HepG2 (cell line): ENCODE data around the gene TRABD. TPM values are rescaled to one million over a fixed set of nuclear protein-coding genes. Genes with fewer than 3 reads are reported as not detected.

Source experiments
- ATAC-seq: fragments of 200-7000 bp; cut with Tn5 transposase; 3 replicates; pipeline ENCODE4 v1.9.1; 2020; ENCODE audit warnings: mild to moderate bottlenecking, moderate library complexity
- BruUV-seq: library from RNA; stranded (reverse); fragments of 400-500 nt; replicated peaks from 2 replicates; lab custom pipeline; 2021; lab: Mats Ljungman, UMichigan
- CTCF ChIA-PET: fragments of 300-600 bp; formaldehyde crosslinking; extraction: SDS; loops from one replicate; lab custom pipeline; 2021; ENCODE audit warnings: low total read pairs, inconsistent platforms, low intra/inter-chr PET ratio; lab: Yijun Ruan, JAX
- POLR2A ChIA-PET: fragments of 350-600 bp; sonication (Branson Sonifier 250); formaldehyde crosslinking; loops from one replicate; lab custom pipeline; 2020; ENCODE audit warnings: antibody characterized with exemption, inconsistent platforms; lab: Yijun Ruan, JAX
- DNase-seq: peaks from one replicate; pipeline ENCODE4 v3.0.0-alpha.2; 2015; ENCODE audit warnings: low spot score
- FAIRE-seq: peaks from 3 replicates; lab custom pipeline; 2011; peaks lifted over from hg19 to GRCh38; lab: Jason Lieb, UNC
- H2AFZ ChIP-seq: one replicate; pipeline ENCODE4 v1.6.1; 2011; ENCODE audit warnings: low read length, inconsistent platforms
- H3K27ac ChIP-seq: fragments of 300-600 bp; 3 replicates; pipeline ENCODE4 v1.8.0; 2011; ENCODE audit warnings: mixed run types, mild to moderate bottlenecking, mixed read lengths, low read length, inconsistent platforms; ENCODE audit not compliant: insufficient read depth; ENCODE audit errors: extremely low read length
- H3K27me3 ChIP-seq, 2 experiments: fragments of 200-600 bp in 1 of 2; 2 replicates in 1 of 2; 3 replicates in 1 of 2; pipeline versions ENCODE4 v1.6.0 to v1.8.0; 2011; ENCODE audit warnings: low read length in 2 of 2, mild to moderate bottlenecking in 2 of 2, moderate library complexity in 2 of 2, inconsistent platforms in 1 of 2; ENCODE audit not compliant: insufficient read depth in 2 of 2, control insufficient read depth in 1 of 2
- H3K36me3 ChIP-seq, 2 experiments: fragments of 200-600 bp in 1 of 2; replicated peaks in 1 of 2; 2 replicates in 1 of 2; 3 replicates in 1 of 2; pipeline versions ENCODE4 v1.5.1 to v1.8.0; 2011; ENCODE audit warnings: low read length in 2 of 2, inconsistent platforms in 1 of 2; ENCODE audit not compliant: insufficient read depth in 2 of 2, control insufficient read depth in 1 of 2
- H3K4me1 ChIP-seq: 2 replicates; pipeline ENCODE4 v1.5.1; 2012; ENCODE audit warnings: low read length, inconsistent platforms; ENCODE audit not compliant: insufficient read depth
- H3K4me2 ChIP-seq: 2 replicates; pipeline ENCODE4 v1.6.0; 2011; ENCODE audit warnings: low read depth, low read length, inconsistent platforms
- H3K4me3 ChIP-seq, 3 experiments: fragments of 200-600 bp in 1 of 3; sonication (generic), shearing (Covaris generic) in 1 of 3; replicated peaks in 1 of 3; 2 replicates each; pipeline ENCODE4 v1.5.1; 2011 to 2016; ENCODE audit warnings: low read length in 3 of 3, inconsistent platforms in 2 of 3, low read depth in 2 of 3, mild to moderate bottlenecking in 2 of 3, control low read depth in 1 of 3, mixed read lengths in 1 of 3; ENCODE audit not compliant: insufficient read depth in 1 of 3
- H3K79me2 ChIP-seq: one replicate; pipeline ENCODE4 v1.6.1; 2011; ENCODE audit warnings: low read length, inconsistent platforms; ENCODE audit not compliant: insufficient read depth
- H3K9ac ChIP-seq: 2 replicates; pipeline ENCODE4 v1.6.0; 2011; ENCODE audit warnings: mild to moderate bottlenecking, low read depth, low read length, inconsistent platforms; ENCODE audit not compliant: insufficient read depth
- H3K9me3 ChIP-seq: 2 replicates; pipeline ENCODE4 v1.5.1; 2012; ENCODE audit warnings: mild to moderate bottlenecking, low read length
- H4K20me1 ChIP-seq: 2 replicates; pipeline ENCODE4 v1.6.0; 2011; ENCODE audit warnings: inconsistent platforms, mild to moderate bottlenecking, low read length, moderate library complexity; ENCODE audit not compliant: insufficient read depth
- AKAP8 ChIP-seq: sonication (generic); formaldehyde crosslinking; IDR thresholded peaks from 2 replicates; pipeline ENCODE4 v1.5.1; 2020; ENCODE audit warnings: mild to moderate bottlenecking, missing genetic modification reagents
- BORCS8-MEF2B ChIP-seq: sonication (generic); formaldehyde crosslinking; IDR thresholded peaks from 2 replicates; pipeline ENCODE4 v1.8.0; 2022; ENCODE audit warnings: mild to moderate bottlenecking, missing genetic modification reagents
- MED1 ChIP-seq: sonication (generic); formaldehyde crosslinking; IDR thresholded peaks from 2 replicates; pipeline ENCODE4 v1.4.0; 2020; ENCODE audit warnings: missing genetic modification reagents
- MXD1 ChIP-seq: sonication (generic); formaldehyde crosslinking; IDR thresholded peaks from 2 replicates; pipeline ENCODE4 v1.4.0; 2020; ENCODE audit warnings: mild to moderate bottlenecking, missing genetic modification reagents
- MXD3 ChIP-seq: IDR thresholded peaks from 2 replicates; pipeline ENCODE4 v1.6.1; 2016; ENCODE audit warnings: mild to moderate bottlenecking, missing biosample characterization, missing genetic modification reagents
- RNF2 ChIP-seq: fragments of 450-650 bp; conservative IDR thresholded peaks from 2 replicates; pipeline ENCODE4 v1.6.1; 2016; ENCODE audit warnings: low read depth
- RXRB ChIP-seq: IDR thresholded peaks from 2 replicates; pipeline ENCODE4 v1.6.1; 2016; ENCODE audit warnings: borderline replicate concordance, missing genetic modification reagents, missing compliant biosample characterization
- ZNF337 ChIP-seq: sonication (generic); formaldehyde crosslinking; IDR thresholded peaks from 2 replicates; pipeline ENCODE4 v1.5.1; 2020; ENCODE audit warnings: missing genetic modification reagents, low read depth, mild to moderate bottlenecking, borderline replicate concordance
- ZNF607 ChIP-seq: sonication (generic); formaldehyde crosslinking; IDR thresholded peaks from 2 replicates; pipeline ENCODE4 v1.5.1; 2020; ENCODE audit warnings: missing genetic modification reagents, mild to moderate bottlenecking, borderline replicate concordance
- WGBS: methylation state at CpG from one replicate; pipeline ENCODE4 v1.1.6; 2017; ENCODE audit warnings: low lambda C conversion rate; 5-methylcytosine and 5-hydroxymethylcytosine counted together
- in situ Hi-C: cut with HindIII; loops from 2 replicates; pipeline ENCODE4 v1.10.0; 2017; ENCODE audit warnings: low pct_unique_long_range_greater_than_20kb; ENCODE audit not compliant: extremely low pct_ligation_motif_present
- intact Hi-C: fragments of 100-400 bp; cut with micrococcal nuclease; formaldehyde crosslinking; loops from one replicate; pipeline ENCODE4 v1.10.0; 2022; ENCODE audit not compliant: unreplicated experiment
- polyA plus RNA-seq, 8 experiments: library from polyadenylated mRNA; depleted of rRNA in 3 of 8; stranded (reverse) in 7 of 8; unstranded in 1 of 8; fragments of >200 nt; fragmentation: Illumina TruSeq in 4 of 8; extraction: Trizol in 4 of 8; gene quantifications; 2 replicates each; pipeline versions ENCODE4 v1.2.1 to v1.2.3, GENCODE V29; 2011 to 2016; ENCODE audit warnings: low read depth in 4 of 8, missing spikeins in 1 of 8, mixed read lengths in 1 of 8; ENCODE audit not compliant: insufficient read depth in 1 of 8
- total RNA-seq, 5 experiments: library from RNA; depleted of rRNA; stranded (reverse); fragments of >200 nt; fragmentation: Illumina TruSeq; extraction: Trizol; gene quantifications; 2 replicates each; pipeline ENCODE4 v1.2.3, GENCODE V29; 2016; ENCODE audit warnings: low read depth in 1 of 5
- TF ChIP-seq, protein P1 (sequence below): IDR thresholded peaks from 2 replicates; pipeline ENCODE4 v1.6.1; 2012; ENCODE audit warnings: inconsistent platforms
- TF ChIP-seq, protein P2 (sequence below): sonication (generic); formaldehyde crosslinking; IDR thresholded peaks from 2 replicates; pipeline ENCODE4 v1.9.0; 2021; ENCODE audit warnings: missing genetic modification reagents, borderline replicate concordance

TRABD gene
- total and polyA plus RNA-seq, 2 of the 13 experiments (the other 11 are each of a cell fraction or from before 2014, with no cell fraction given) = 21.5 to 28.9 TPM

DNA sequence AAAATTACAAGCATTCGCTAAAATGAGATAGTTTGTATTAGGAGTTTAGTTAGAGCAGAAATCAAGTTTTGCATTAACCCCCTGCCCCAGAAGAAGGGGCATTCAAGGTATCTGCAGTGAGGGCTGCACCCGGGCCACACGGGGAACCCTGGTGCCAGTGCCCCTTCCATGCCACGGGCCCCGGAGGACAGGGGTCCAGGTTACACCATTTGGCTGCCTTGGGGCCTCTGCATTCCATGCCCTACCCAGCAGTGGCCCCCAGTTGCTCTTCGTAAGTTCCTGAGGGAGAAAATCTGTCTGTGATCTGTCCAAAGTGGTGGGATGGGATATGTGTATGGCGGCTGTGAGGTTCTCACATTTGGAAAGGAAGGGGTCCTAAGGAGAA lies 32.0 kb upstream of the TRABD start:
- Histone ChIP-seq H3K79me2 (no peaks in the 10 kb centered on the region), H3K9me3 (no peaks in the 10 kb centered on the region), H3K4me1 (peaks cover 28% of the 10 kb centered on the region), H2AFZ (no peak overlapping the region), H3K9ac (no peak overlapping the region), H3K36me3 (no peaks in the 10 kb centered on the region), H3K27ac (no peak overlapping the region), H3K27me3 (peaks cover 1 to 58% of the 10 kb centered on the region in 2 experiments), H3K4me3 (no peak overlapping the region), H4K20me1 (no peaks in the 10 kb centered on the region), H3K4me2 (no peak overlapping the region)
- no TSS peak for BruUV-seq
- in situ Hi-C loops = no loop called here
- FAIRE-seq = no peak
- no peak for ATAC-seq
- intact Hi-C loops = no loop called here
- no peak for DNase-seq
- ChIA-PET POLR2A (no interaction called here), CTCF (no interaction called here)
- WGBS = 61% methylated on average over 3 of the region's 7 CpGs
- no peak for TF ChIP-seq AKAP8 (CRISPR knock-in tag)
- TF ChIP-seq MXD1 (CRISPR knock-in tag) = no peak
- no peak for TF ChIP-seq BORCS8-MEF2B (CRISPR knock-in tag)

GRCh38 chr22:50157709-50158375 lies 27.9 kb upstream of the TRABD start:
- H3K4me1 ChIP-seq = no peaks in the 10 kb centered on the region
- no peaks in the 10 kb centered on the region for H4K20me1 ChIP-seq
- H3K4me3 ChIP-seq = no peak overlapping the region
- DNase-seq (no peak), FAIRE-seq (no peak), ATAC-seq (no peak)
- ChIA-PET CTCF (no interaction called here), POLR2A (no interaction called here)
- BruUV-seq = no TSS peak
- no peaks in the 10 kb centered on the region for H3K36me3 ChIP-seq
- H3K9me3 ChIP-seq = no peaks in the 10 kb centered on the region
- H3K27ac ChIP-seq = no peak overlapping the region
- in situ Hi-C loops (no loop called here), intact Hi-C loops (no loop called here)
- H2AFZ ChIP-seq = no peak overlapping the region
- 43% methylated on average over 16 of the region's 21 CpGs for WGBS
- H3K79me2 ChIP-seq = no peaks in the 10 kb centered on the region
- peaks cover 1 to 45% of the 10 kb centered on the region in 2 experiments; a peak in 4 of 5 replicates for H3K27me3 ChIP-seq
- no peak overlapping the region for H3K4me2 ChIP-seq
- no peak overlapping the region for H3K9ac ChIP-seq
- TF ChIP-seq ZNF607 (no peak), MED1 (CRISPR knock-in tag) (no peak), RNF2 (no peak), ZNF337 (CRISPR knock-in tag) (no peak), RXRB (CRISPR knock-in tag) (no peak), MXD3 (CRISPR knock-in tag) (no peak)
- TF ChIP-seq, protein P1, sequence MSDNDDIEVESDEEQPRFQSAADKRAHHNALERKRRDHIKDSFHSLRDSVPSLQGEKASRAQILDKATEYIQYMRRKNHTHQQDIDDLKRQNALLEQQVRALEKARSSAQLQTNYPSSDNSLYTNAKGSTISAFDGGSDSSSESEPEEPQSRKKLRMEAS = no peak
- TF ChIP-seq, protein P2, sequence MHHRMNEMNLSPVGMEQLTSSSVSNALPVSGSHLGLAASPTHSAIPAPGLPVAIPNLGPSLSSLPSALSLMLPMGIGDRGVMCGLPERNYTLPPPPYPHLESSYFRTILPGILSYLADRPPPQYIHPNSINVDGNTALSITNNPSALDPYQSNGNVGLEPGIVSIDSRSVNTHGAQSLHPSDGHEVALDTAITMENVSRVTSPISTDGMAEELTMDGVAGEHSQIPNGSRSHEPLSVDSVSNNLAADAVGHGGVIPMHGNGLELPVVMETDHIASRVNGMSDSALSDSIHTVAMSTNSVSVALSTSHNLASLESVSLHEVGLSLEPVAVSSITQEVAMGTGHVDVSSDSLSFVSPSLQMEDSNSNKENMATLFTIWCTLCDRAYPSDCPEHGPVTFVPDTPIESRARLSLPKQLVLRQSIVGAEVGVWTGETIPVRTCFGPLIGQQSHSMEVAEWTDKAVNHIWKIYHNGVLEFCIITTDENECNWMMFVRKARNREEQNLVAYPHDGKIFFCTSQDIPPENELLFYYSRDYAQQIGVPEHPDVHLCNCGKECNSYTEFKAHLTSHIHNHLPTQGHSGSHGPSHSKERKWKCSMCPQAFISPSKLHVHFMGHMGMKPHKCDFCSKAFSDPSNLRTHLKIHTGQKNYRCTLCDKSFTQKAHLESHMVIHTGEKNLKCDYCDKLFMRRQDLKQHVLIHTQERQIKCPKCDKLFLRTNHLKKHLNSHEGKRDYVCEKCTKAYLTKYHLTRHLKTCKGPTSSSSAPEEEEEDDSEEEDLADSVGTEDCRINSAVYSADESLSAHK (CRISPR knock-in tag) = no peak
